GM21381 (cell line): ENCODE results near the gene PIMREG.
"Not testable (repeated sequence)": the region's sequence is repeated elsewhere in the genome, so short reads cannot be mapped to it uniquely, and the experiment has no call there.

Source experiments
- ATAC-seq: cut with Tn5 transposase; IDR thresholded peaks from one replicate; pipeline ENCODE4 v1.9.1; 2021; ENCODE audit warnings: mild to moderate bottlenecking, moderate library complexity; ENCODE audit not compliant: unreplicated experiment

The PIMREG gene

DNA sequence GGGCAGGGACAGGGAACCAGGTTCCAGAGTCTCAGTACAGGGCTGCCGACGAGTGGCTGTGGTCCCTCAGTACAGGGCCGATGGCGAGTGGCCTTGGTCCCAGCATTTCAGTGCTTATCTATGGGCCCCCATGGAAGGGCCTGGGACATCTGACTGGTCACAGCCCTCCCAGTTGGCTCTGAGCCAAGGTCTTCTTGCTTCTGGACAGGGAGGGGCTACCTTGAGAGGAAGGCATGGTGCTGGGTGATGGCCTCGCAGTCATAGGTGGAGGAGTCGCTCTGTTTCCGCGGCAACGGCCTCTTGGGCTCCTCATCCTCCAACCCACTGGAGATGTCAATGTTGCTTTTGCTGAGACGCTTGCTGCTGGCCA lies 32.5 kb downstream of the PIMREG start:
- ATAC-seq: no peak

DNA sequence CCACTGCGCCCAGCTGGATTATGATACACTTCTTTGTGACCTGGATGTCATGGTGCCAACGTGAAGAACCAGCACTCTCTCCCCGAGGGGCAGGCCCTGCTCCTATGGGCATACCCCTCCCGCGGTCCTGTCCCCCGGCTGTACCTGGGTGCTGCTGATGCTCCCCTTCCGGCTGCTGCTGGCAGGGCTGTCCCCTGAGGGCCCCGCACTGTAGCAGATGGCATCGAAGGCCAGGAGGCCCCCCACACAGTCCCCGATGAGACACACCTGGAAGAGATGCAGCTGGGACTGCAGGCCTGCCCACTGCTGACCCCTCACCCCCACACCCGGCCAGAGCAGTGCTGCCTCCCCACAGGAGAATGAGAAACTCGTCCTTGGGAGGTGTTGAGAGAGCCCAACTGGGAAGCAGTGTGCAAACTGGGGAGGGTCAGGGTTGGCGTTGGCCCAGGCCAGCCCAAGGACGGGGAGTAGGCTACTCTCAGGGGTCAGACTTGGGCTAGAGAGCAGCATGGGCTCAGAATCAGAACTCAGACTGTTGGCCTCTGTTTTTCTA lies 33.7 kb downstream of the PIMREG start:
- no peak for ATAC-seq

DNA sequence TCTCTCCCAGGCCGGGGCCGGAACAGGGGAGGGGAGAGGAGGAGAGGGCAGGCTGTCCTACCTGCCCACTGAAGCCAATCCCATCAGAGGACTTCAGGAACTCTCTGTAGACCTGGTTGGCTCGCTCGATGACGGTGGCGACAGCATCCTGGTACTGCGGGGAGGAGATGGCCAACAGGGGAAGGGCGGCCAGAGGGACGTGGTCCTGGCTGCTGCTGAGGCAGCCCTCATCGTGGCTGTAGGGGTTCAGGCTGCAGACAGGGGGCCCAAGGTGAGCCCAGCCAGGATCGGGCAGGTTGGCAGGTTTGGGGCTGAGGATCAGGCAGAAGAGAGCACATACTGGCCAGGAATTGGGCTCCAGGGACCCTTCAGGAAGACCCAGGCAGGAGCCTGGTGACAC lies 34.2 kb downstream of the PIMREG start:
- ATAC-seq: no peak

DNA sequence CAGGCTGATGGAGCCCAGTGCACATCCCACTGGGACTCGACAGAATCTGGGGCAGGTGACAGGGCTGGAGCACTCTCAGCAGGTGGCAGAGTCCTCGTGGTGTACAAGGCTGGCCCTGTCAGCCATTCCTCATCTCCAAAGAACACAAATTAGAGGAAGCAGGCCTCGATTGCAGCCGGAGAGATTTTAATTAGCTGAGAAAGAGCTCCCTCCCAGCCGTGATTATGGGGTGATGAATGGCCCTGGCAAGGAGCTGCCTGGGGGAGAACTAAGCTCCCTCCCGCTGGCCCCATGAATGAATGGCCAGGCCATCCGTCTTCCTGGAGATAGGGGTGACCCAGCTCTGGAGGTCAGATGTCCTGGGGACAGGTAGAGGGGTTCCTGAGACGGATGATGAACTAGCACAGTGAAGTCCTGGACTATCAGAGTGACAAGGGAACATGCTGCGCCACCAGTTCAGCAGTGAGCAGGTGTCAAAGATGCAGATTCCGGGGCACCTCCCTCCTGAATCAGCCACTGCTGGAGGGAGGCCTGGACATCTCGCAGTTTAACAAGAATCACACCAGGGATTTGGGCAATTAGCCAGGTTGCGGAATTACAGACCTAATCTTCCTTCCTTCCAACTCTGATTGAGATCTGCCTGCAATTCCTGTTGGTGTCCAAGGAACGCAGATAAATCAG lies 35.5 kb downstream of the PIMREG start:
- ATAC-seq: no peak

DNA sequence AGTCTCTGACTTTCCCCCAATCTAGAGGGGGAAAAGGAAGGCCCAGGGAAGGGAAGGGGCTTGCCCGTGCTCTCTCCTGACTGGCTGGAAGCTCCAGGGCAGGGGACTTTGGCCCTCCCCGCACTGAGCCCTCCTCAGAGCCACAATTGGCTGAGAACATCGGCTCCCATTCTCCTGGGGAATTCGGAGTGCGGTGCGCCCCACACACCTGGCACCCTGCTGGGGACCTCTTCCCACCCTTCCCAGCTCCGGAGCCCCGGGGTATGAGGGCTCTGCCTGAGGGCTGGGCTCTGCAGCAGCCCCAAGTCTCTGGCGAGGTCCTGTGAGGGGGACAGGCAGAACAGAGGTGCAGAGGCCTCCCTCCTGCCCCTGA lies 36.0 kb downstream of the PIMREG start:
- no peak for ATAC-seq

DNA sequence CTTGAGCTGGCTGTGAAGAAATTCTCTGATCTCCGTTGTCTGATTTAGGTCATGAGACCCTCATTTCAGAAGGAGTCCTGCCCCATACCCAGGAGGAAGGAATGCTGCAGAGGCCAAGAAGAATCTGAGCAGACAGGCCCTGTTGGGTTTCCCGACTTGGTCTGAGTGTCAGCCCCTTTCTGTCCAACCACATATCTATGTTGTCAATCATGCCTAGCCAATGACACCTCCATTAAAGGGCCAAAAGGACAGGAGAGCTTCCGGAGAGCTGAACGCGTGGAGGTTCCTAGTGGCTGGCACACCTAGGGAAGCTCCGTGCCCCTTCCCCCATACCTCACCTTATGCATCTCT lies 37.8 kb downstream of the PIMREG start:
- ATAC-seq: no peak

DNA sequence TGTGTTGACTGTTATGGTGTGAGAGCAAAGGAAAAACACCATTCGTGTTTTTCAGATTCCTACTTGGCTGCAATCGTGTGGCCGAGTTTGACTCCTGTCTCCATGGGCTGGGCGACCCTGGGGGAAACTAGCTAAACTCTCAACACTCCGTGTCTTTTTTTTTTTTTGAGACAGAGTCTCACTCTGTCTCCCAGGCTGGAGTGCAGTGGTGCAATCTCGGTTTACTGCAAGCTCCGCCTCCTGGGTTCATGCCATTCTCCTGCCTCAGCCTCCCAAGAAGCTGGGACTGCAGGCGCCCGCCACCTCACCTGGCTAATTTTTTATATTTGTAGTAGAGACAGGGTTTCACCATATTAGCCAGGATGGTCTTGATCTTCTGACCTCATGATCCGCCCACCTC lies 38.5 kb downstream of the PIMREG start:
- ATAC-seq: not testable (repeated sequence)

DNA sequence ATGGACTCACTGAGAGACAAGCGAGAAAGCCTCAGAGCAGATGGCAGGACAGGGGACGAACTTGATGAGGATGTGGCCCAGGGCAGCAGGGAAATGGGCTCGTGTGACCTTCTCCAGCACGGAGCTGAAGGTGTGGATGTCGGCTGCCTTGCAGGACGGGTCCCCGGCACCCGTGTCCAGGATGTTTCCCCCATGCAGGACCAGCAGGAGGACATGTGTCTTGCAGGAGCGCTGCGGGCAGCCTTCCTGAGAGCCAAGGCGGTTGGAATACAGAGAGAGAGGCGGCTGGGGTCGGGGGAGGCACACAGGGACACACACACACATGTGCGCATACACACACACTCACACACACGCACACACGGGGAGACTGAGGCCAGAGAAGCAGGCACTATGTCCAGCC lies 39.3 kb downstream of the PIMREG start:
- no peak for ATAC-seq

DNA sequence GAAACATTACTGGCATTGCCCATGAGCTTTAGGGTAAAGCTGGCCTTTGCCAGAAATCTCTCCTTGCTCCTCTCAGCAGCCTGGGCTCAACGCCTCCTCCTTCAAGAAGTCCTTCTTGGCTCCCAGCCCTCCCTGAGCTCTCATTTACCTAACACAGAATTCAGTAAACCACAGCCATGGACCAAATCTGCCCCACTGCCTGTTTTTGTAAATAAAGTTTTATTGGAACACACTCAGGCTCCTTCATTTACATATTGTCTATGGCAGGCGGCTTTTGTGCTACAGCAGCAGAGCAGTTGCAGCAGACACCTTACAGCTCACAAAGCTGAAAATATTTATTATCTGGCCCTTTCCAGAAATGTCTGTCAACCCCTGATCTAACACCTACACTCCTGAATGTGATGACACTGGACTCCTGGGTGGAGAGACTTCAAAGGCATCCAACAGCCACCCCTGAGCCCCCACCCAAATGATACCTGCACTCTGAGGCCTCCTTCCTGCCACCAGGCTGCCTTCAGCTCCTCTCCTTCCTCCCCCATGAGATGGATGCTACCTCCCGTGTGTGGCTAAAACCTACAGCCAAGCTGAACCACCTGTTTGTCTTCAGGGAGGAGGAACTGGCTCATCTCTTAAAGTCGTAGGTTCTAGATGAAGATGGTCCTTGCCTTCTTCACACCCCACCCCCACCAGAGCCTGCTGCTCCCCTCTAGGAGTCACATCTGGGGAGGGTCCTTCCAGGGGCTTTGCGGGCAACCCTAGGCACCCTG lies 41.6 kb downstream of the PIMREG start:
- no peak for ATAC-seq

DNA sequence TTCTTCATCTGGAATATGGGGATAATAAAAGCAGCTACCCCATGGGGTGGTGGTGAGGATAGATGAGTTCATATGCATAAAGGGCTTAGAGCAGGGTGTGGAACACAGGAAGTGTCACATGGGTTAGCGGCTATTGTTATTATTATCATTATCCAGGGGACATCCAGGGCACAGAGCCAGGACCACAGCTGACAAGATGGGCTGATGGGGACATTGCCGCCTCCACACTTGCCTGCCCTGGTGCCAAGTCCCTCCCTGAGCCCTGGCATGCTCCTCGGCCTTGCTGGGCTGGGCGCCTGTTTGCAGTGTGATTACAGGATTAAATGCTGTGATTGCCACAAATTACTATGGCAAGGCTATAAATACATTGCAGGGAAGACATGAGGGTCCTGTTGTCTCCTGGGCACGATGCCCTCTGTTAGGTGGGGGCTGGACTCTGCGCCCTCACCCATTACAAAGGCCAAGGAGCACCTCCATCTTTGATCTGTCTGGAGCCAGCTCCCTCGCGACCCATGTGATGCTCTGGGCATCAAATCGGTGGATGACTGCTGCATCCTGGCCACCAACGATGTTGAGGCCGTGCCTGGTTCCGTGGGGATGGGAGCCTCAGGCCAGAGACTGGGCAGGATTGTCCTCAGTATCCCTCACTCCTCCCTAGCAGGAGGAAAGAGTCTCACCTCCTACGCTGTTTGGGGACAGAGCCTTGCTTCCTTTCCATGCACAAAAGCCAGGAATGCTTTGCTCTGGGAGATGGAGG lies 43.2 kb downstream of the PIMREG start:
- no peak for ATAC-seq

DNA sequence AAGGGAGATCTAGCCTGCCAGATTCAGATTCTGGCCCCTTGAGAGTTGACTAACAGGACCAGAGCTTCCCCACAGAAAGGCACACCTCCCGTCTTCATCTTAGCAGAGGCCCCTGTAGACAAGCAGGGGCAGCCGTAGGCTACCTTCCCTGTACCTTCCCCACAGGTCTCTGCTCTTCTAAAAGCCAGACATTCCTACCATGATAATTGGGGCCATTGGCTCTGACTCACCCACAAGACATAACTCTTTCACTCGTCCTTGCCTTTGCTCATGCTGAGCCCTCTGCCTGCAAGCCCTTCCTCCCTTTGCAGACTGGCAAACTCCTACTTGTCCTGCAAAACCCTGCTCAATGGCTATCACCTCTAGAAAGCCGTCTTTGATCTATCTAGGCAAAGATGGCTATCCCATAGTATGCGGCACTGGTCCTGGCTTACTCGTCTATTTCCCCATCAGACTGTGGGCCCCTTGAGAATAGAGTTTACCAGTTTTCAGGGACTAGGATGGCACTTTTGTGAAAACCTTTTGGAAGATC lies 43.8 kb downstream of the PIMREG start:
- no peak for ATAC-seq

DNA sequence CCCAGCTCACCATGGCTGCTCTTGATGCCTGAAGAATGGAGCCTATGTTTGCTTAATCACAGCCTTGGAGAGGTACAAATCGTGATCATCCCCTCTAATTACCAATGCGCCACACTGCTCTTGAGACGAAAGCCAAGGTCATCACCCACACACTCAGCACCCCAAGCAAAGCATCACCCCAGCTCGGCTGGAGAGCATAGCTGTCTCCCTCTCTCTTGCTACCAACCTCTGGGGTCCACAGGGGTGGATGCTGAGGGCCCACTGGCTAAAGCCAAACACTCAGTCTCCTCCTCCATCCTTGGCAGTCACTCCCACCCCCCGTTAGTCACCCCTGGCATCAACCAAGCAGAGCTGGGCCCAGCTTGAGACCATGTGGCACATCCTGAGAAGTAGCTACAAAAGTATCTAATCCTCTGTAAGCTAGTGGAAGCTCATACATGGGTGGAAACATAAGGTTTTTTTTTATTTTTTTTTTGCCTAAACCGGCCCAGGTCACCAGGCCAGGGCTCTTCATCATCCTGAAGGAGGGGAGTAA lies 44.8 kb downstream of the PIMREG start:
- no peak for ATAC-seq

DNA sequence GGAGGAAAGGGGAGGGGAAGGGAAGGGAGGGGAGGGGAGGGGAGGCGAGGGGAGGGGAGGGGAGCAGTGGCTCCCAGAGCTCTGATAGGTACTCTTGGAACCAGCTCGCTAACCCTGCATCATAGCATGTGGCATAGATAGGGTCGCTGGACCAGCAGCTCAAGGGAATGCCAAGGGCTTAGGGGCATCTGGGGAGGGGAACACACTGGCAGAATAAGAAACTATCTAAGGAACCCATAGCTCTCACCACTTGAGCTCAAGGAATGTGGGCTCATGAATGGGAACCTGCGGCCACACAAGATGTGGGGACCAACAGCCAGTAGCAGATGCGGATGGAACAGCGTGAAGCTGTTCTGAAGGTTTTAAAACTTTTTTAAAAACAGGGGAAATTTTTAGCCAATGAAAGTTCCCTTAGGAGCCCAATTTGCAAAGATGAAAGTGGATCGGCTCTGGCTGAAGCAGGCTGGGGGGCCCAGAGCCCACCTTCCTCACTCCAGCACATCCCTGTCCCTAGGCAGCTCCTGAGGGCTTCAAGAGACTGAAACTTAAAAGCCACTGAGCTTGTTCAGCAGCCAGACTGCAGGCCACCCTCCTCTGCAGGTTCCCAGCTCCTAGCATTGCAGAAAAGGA lies 46.9 kb downstream of the PIMREG start:
- ATAC-seq: no peak

DNA sequence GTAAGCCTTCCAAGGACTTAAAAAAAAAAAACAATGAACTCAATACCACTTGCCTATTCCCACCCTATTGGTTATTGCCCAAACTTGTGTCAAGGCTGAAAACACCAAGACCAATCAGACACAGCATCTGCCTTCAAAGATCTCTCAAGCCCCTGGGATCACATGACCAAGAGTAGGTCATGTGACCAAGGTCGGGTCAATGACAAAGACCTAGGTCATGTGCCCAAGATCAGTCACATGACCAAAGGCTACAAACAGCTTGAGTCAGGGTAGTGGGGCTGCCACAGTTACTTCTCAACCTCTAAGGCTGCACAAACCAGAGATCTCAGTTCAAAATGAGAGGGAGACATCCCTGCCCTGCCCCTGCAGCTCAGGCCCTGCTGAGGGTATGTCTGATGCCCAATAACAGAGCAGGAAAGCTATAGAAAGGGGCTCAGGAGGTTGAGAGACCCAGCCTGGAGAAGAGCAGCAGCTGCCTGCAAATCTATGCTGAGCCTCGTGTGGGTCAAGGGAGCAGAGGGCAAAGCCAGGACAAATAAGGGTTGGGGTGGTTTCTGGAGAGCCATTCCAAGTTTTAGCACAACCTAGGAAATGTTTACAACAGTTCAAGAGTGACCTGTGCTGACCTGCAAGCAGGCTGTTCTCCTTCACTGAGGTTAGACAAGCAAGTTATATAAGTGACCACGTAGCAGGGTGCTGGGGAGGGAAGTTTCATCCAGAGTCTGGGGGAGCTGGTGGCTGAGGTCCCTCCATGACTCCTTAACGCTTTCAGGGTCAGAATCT lies 48.8 kb downstream of the PIMREG start:
- ATAC-seq: no peak

DNA sequence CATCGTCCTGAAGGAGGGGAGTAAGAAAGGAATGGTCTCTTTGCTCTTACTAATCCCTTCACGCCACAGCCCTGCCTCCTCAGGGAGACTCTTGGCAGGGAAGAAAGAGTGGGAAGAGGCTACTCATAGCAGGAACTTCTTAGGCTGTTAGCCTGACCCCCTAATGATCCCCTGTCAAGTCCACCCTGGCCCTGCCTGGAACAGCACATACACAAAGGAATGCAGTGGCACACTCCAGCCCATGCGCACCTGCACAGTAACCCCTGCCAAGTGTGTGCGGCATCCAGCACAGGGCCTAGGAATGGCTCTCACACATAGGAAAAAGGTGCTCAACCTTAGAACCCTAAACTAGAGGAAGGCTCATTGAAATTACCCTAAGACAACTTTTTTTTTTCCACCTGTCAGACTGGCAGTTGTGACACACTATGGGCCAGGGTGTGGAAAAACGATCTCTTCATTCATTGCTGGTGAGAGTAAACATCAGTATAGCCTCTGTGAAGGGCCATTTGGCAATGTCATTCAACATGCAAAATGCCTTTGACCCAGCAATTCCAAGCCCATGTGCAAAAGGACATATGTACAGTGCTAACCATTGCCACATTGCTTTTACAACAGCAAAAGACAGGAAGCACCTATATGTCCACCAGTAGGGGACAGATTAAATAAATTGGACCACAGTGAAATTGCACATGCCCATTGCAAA lies 50.1 kb downstream of the PIMREG start:
- no peak for ATAC-seq

DNA sequence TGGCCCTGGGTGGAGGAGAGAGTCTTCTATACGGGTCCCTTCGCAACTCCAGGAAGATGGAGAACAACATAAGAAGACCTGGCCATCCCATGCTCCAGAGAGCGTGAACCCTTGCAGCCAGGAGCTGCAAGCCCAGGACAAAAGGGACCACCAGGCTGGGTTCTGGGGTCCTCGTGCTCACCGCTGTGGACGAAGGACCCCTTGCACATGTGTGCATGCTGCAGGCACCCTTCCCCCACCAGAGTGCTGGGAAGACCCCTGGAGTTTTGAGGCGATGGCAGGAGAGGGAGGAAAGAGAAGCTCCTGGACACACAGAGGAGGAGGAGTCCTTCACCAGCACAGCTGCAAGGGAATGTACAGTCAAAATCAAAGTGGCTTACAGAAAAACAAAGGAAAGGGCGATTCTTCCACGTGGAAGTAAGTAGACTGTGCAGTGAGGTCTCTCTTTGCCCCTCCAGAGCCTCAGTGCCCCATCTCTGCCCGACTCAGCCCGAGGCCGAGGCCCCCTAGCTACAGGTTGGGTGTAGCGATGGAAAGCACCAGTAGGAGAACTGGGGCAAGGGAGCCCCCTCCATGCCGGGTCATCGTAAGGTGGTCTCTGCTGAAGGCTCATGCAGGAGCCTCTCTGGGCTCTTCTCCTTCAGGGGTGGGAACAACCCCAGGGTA lies 51.3 kb downstream of the PIMREG start:
- no peak for ATAC-seq

DNA sequence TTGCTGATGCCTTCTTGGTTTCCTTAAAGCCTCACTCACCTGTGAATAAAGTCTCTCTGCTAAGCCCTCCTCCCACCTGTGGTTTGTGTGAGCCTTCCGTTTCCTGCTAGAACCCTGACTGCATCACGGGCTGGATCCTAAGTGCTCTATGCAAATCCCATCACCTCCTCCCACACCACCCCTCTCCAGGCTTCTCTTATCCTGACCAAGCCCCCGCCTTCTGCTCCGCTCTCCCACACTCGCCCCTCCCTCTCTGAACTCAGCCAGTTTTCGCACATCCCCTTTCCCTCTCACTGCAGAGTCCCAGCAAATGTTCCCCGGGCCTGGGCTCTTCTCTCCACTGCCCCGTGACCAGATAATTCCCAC lies 51.8 kb downstream of the PIMREG start:
- no peak for ATAC-seq

DNA sequence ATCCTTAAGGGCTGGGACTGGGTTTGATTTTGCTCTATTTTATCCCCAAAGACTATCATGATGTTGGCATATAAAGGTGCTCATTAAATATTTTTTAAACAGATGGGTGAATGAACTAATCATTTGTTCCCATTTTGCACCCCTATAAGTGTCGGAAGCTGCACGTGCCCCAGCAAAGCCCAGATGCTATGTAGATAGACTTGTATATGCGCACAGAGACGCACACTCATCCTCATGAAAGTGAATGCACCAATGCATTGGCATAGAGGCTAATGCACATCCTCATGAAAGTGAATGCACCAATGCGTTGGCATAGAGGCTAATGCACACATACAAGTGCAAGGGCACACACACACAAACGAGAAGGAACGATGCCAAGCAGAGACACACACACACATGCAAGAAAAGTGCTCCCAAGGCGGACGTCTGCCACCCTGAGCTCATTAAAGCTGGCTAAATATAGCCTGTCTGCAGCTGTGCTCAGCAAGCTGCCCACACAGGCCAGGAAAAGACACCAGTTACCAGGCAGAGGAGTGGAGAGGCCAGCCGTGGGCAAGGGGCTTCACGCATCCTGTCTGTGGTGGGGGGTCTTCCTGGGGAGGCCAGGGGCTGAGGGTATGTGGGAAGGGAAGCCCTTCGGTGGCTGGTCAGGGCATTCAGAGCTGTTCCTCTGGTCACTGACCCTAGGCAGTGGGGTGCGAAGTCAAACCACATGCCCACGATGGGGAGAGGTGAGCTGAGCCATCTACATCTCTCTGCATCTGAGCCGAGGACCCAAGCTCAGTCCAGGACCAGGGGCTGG lies 52.6 kb downstream of the PIMREG start:
- no peak for ATAC-seq
